ENCODE measurements around the gene HHAT. TPM values are rescaled to one million over a fixed set of nuclear protein-coding genes. Genes with fewer than 3 reads are reported as not detected.

Gene HHAT
- total and polyA plus RNA-seq, 2 donors (not counting 3 experiments of a cell fraction or from before 2014, with no cell fraction given) = 2.4 to 4.3 TPM

GRCh38 chr1:210587566-210587965 is 258.9 kb downstream of the HHAT start:
- H3K36me3 ChIP-seq (ENCODE audit: control insufficient read depth in 2 of 2, extremely low read depth in 1 of 2, insufficient read depth in 2 of 2, low read length in 2 of 2) = no peaks in the 10 kb centered on the region
- no peaks in the 10 kb centered on the region for H3K4me1 ChIP-seq (ENCODE audit: control insufficient read depth, extremely low read depth, insufficient read depth, low read length)
- H3K9me1 ChIP-seq (replicated peaks; ENCODE audit: control insufficient read depth, extremely low read depth, insufficient read depth, low read length) = no peaks in the 10 kb centered on the region
- ChIA-PET CTCF (no interaction called here), POLR2A (no interaction called here)
- BruUV-seq (replicated peaks) = no TSS peak
- H3K27ac ChIP-seq (ENCODE audit: insufficient read depth, low read depth, low read length) = no peak overlapping the region
- no peak for DNase-seq (ENCODE audit: low read depth, low spot score)
- dilution Hi-C loops (cut with MboI; ENCODE audit: extremely low pct_ligation_motif_present, low sequenced_read_pairs) = no loop called here
- no peaks in the 10 kb centered on the region for H3K27me3 ChIP-seq (ENCODE audit: control insufficient read depth in 2 of 2, insufficient read depth in 2 of 2, low read length in 2 of 2)
- intact Hi-C loops (cut with micrococcal nuclease) = no loop called here
- no peaks in the 10 kb centered on the region for H3K9me3 ChIP-seq (replicated peaks; ENCODE audit: control insufficient read depth, insufficient read depth, low read length)
- no peak overlapping the region for H2AFZ ChIP-seq (ENCODE audit: low read depth, low read length)
- no peak overlapping the region for H3K4me3 ChIP-seq (replicated peaks in 1 of 3; ENCODE audit: insufficient read depth in 1 of 3, low read depth in 1 of 3, low read length in 3 of 3)
- no peaks in the 10 kb centered on the region for H3K79me2 ChIP-seq (ENCODE audit: control insufficient read depth, insufficient read depth, low read length)
- H3K9ac ChIP-seq (replicated peaks; ENCODE audit: extremely low read depth, insufficient read depth, low read length) = no peak overlapping the region
- TF ChIP-seq, protein P1, sequence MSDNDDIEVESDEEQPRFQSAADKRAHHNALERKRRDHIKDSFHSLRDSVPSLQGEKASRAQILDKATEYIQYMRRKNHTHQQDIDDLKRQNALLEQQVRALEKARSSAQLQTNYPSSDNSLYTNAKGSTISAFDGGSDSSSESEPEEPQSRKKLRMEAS (IDR thresholded peaks at IDR 0.05; ENCODE audit: insufficient read depth, insufficient read length) = no peak
- no peak for TF ChIP-seq EZH2 (IDR thresholded peaks at IDR 0.05; ENCODE audit: borderline replicate concordance, low read depth, low read length, severe bottlenecking)
- TF ChIP-seq MYC (IDR thresholded peaks at IDR 0.05; ENCODE audit: low read depth, low read length) = no peak
- TF ChIP-seq FOS (IDR thresholded peaks at IDR 0.05; ENCODE audit: borderline replicate concordance, insufficient read depth, low read length) = no peak
- TF ChIP-seq JUN (IDR thresholded peaks at IDR 0.05; ENCODE audit: borderline replicate concordance, insufficient read depth, insufficient read length, low read depth) = no peak
- TF ChIP-seq POLR2AphosphoS5 (IDR thresholded peaks at IDR 0.05; ENCODE audit: insufficient read depth, low read depth, low read length) = no peak
- no peak for TF ChIP-seq GATA2 (IDR thresholded peaks at IDR 0.05; ENCODE audit: insufficient read depth, insufficient read length, low read depth, low read length)
- TF ChIP-seq POLR2A (IDR thresholded peaks at IDR 0.05; ENCODE audit: low read depth, low read length) = no peak
- TF ChIP-seq, protein P2, sequence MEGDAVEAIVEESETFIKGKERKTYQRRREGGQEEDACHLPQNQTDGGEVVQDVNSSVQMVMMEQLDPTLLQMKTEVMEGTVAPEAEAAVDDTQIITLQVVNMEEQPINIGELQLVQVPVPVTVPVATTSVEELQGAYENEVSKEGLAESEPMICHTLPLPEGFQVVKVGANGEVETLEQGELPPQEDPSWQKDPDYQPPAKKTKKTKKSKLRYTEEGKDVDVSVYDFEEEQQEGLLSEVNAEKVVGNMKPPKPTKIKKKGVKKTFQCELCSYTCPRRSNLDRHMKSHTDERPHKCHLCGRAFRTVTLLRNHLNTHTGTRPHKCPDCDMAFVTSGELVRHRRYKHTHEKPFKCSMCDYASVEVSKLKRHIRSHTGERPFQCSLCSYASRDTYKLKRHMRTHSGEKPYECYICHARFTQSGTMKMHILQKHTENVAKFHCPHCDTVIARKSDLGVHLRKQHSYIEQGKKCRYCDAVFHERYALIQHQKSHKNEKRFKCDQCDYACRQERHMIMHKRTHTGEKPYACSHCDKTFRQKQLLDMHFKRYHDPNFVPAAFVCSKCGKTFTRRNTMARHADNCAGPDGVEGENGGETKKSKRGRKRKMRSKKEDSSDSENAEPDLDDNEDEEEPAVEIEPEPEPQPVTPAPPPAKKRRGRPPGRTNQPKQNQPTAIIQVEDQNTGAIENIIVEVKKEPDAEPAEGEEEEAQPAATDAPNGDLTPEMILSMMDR (IDR thresholded peaks at IDR 0.05; ENCODE audit: extremely low read depth in 1 of 2, insufficient read depth in 1 of 2, low read depth in 1 of 2, low read length in 2 of 2) = no peak
- H3K4me2 ChIP-seq (ENCODE audit: insufficient read depth, low read length) = no peak overlapping the region
- FAIRE-seq = no peak
- H4K20me1 ChIP-seq (replicated peaks; ENCODE audit: control insufficient read depth, extremely low read depth, insufficient read depth, low read length) = no peaks in the 10 kb centered on the region
